NCI-H69 (cell line): Measurements from ENCODE around the gene GSC.
"Not testable (repeated sequence)": the region's sequence is repeated elsewhere in the genome, so short reads cannot be mapped to it uniquely, and the experiment has no call there.

Experiments used
- DNase-seq: peaks from one replicate; lab custom pipeline; 2025; lab: John Stamatoyannopoulos, UW

The GSC gene

GRCh38 chr14:94771906-94772490 lies 2.1 kb upstream of the GSC start:
- no peak for DNase-seq

DNA sequence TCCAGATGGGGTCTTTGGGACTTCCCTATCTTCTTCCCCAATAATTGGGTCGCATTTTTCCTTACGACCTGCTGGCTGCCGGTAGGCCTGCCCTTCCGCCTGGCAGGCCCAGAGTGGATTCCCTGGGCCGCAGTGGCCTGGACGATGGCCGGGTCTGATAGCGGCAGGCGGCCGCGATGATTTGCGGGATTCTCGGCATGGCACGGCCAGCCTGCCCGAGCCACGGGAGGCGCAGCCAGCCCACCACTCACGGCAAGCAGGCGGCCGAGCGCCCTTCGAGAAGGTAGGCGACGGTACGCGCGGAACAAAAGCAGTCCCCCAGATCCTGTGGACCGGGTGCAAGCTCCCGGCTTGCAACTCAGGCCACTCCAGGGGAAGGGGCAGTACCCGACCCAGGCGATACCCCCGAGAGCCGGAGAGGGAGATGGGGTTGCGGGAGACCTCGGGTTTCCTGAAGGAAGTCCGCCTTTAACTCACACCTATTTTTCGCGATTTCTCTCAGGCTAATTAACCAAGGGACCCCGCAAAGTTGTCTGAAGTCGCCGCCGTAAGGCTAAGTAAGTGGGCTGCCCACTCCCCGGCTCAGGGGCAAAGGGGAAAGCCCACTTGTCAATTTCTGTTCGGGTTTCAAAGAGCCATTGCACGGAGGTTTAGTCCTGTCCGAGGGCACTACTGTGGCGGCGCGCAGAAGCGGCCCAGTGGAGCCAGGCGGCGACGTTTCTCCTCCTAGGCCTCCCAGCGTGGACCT lies 1.4 kb upstream of the GSC start:
- DNase-seq = no peak

DNA sequence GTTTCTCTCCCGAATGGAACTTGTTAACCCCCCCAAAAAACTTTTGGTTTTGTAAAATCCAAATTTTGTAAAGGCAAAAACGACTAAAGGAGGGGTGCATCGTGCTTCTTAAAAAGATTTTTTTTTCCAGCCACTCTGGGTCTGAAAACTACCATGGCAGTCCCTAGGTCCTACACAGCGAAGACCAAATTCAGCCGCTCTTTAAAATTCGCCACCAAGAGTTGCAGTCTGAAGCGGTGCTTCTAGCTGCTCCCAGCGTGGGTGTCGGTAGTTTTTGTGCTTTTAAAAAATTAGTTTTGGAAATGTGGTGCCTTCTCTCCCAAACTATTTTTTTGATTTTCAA lies 873 bp upstream of the GSC start:
- DNase-seq = no peak

DNA sequence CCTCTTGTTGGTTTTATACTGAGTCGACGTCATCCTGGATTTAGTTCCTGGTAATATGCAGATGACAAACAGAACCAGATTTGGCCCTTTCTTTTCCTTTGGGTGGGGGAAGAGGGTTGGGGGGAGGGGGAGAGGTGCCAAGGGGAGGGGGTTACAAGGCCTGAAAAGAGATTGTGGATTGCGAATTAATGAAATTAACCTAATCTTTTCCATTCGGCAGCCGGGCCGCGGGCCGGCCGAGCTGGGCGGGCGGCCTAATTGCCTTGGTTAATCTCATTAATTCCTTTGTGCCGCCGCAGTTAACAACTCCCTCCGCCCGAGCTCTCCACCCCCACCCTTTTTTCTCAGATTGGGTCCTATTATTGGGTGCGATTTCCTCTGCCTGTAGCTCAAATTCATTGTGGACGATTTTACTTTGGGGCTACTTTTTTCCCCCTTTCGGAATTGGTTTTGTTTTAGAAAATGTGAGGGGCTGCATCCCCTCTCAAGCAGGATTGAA lies 387 bp upstream of the GSC start:
- DNase-seq = no peak

- DNase-seq = no peak
Observed at GRCh38 chr14:94768521-94769390, 1.2 kb downstream of the GSC start.

DNA sequence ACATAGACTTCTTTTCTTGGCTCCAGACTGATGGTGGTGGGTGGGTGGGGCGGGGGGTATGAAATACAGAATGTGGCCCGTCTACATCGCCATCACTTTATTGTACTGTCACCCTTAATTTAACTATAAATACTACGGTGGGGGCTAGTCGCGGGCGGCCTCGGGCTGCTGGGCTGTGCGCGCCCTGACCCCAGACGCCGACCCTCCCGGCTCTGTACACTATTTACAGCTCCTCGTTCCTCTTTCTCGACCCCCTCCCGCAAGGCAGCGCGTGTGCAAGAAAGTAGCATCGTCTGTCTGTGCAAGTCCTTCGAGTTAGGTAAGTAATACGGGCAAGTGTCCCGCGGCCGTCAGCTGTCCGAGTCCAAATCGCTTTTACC lies 1.8 kb downstream of the GSC start:
- DNase-seq = no peak

DNA sequence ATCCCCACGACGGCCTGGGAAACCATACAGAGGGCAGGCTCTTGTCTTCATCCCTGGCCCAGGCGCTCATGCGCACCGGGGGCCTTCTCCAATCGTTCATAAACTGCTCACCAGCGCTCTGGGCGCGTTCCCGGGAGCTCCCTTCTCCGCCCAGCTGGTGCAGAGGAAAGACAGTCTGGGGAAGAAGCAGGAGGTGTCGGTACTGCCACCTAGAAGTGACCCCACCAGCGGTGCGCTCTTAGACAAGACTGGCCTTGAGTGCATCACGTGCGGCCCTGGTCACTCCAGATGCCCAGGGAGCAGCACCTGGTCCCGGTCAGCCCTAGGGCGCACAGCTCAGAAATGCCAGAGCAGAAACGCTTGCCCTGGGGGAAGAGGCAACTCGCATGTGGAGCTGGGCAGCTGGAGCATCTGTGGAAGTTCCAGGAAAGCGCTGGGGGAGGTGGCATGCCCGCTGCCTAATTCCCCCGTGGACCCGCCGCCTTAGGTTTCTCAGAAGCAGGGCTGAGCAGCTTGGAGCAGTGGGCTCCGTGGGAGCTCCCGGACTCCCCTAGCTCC lies 2.5 kb downstream of the GSC start:
- no peak for DNase-seq

DNA sequence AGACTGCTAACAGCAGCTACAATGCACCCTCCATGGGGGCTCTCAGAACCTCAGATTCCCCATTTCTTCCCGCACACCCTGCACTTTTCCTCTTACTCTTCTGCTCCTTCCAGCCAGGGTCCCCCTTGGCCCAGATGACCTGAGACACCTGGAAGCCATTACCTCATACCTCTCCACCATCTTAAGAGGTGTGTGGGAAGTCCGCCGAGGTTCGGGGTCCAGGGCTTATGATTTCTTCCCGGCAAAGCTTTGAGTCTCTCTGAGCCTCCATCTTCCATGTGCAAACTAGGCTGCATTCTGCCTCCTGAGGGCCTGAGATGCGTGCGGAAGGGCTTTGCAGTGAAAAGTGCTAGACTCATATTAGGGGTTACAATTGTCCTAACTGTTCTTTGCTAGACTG lies 5.3 kb downstream of the GSC start:
- DNase-seq = no peak

- no peak for DNase-seq
Observed at GRCh38 chr14:94762431-94762830, 7.5 kb downstream of the GSC start.

DNA sequence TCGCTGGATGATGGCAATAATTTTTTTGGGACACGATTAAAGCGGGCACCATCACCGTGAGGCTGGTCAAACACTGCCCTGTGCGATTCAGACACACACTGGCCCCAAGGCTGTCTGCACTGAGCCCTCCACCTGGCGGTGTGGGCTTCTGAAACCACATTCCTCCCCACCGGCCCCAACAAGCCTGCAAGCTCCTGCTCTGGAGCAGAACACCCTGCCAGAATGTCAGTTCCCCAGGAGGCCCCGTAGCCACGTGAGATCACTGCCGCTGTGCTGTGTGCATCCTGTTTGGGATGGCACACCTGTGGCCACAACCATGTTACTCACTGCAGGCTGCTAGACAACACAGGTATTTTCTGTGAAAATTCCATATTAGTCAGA lies 7.9 kb downstream of the GSC start:
- no peak for DNase-seq

DNA sequence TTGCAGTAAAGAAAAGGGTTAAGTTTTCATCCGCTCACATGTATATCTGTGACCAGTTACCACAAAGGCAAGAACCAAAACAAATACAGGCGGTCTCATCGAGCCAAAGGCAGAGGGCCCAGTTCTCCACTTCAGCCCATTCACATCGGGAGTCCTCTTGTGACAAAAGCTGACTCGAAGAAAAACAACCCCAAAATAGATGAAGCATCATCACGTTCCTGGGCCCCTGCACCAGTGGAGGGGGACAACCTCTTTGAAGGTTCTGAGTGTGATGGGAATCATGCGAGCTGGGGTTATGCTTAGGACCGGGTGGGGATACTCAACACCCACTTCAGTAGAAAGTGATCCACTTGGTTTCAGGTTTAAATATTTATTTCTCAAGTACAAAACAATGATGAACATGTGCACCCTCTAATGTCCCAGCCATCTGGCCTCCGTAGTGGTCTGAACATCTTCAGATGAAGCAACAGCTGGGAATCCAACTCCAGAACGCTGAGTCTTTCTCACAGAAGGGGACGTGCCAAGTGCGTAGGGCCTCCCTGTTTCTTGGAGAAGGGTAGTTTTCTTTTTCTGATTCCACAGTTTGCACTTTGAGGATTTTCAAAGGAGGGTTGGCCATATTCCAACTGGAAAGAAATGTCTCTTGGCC lies 8.4 kb downstream of the GSC start:
- DNase-seq = no peak

GRCh38 chr14:94756310-94756882 lies 13.5 kb downstream of the GSC start:
- DNase-seq = no peak

GRCh38 chr14:94754391-94754942 lies 15.4 kb downstream of the GSC start:
- DNase-seq = no peak

- DNase-seq = no peak
Observed at GRCh38 chr14:94752591-94753436, 17.1 kb downstream of the GSC start.

GRCh38 chr14:94751956-94752355 lies 18.0 kb downstream of the GSC start:
- no peak for DNase-seq

DNA sequence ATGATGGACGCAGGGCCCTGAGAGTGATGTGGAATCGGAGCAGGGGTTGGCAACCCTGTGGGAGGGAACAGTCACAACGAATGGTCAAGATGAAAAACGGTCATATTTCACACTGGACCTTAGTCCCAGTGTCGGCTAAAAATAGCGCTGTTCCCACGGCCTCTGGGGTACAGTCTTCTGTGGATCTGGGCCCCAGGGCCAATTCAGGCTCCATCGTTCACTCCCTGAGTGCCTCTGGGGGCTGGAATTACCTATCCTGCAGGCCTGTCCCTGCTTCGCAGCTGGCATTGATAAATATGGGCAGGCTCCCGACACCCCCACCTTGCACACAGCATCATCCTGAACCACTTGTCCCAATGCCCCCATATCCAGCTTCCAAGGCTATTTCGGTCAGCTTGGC lies 18.6 kb downstream of the GSC start:
- no peak for DNase-seq

DNA sequence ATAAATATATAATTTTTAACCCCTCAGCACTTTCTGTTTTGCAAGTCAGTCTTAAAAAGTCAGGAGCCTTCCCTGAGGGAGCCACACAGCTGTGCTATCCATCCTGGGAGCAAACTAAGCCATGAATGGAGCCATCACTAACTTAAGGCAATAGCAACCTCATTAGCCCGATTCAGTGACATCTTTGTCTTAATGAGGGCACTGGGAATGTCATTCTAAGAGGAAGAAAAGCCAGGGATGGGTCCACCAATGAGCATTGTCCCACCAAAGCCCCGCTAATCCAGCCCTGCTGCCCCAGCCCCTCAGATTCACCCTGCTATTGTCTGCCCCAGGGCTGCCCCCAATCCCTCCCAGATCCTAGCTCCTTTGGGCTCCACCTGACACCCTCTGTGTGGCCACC lies 19.5 kb downstream of the GSC start:
- DNase-seq = no peak

- DNase-seq = peak; percentile 48
Observed at GRCh38 chr14:94748667-94749347, 21.1 kb downstream of the GSC start.

DNA sequence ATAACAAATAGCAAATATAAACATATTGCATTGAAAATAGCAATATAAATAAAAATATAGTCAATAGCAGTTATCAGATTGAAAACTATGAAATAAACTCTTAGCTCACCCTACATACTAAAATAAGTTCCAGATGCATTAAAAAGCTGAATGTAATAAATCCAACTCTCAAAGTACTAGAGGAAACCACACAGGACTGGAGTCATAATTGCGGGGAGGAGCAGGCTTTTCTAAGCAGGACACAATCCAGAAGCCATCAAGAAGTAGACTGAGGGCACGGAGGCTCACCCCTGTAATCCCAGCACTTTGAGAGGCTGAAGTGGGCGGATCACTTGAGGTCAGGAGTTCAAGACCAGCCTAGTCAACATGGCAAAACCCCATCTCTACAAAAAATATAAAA lies 22.2 kb downstream of the GSC start:
- no peak for DNase-seq

GRCh38 chr14:94747153-94747552 lies 22.8 kb downstream of the GSC start:
- DNase-seq = not testable (repeated sequence)
